HL-60 (cell line): ENCODE results near the gene UCN2.
"Not testable (repeated sequence)": the region's sequence is repeated elsewhere in the genome, so short reads cannot be mapped to it uniquely, and the experiment has no call there.

Experiments used
- DNase-seq, 2 experiments: peaks; one replicate each; pipeline ENCODE4 v3.0.0-alpha.2; 2010 to 2020; ENCODE audit warnings: low read depth in 1 of 2, low spot score in 1 of 2
- H3K27ac ChIP-seq: fragments of 250-450 bp; sonication (Bioruptor Pico); replicated peaks from 2 replicates; pipeline ENCODE4 v1.5.1; 2020; ENCODE audit warnings: mild to moderate bottlenecking, moderate library complexity
- H3K27me3 ChIP-seq: fragments of 250-450 bp; sonication (Bioruptor Pico); 2 replicates; pipeline ENCODE4 v1.5.1; 2021; ENCODE audit warnings: mild to moderate bottlenecking, moderate library complexity; ENCODE audit not compliant: insufficient read depth, poor library complexity, severe bottlenecking
- H3K4me3 ChIP-seq: replicated peaks from 2 replicates; pipeline ENCODE4 v1.5.1; 2011; ENCODE audit warnings: mild to moderate bottlenecking, control low read depth, low read length; ENCODE audit not compliant: insufficient read depth
- GABPA ChIP-seq: IDR thresholded peaks from 2 replicates; pipeline ENCODE4 v1.6.1; 2012; ENCODE audit warnings: low read depth
- POLR2AphosphoS5 ChIP-seq: IDR thresholded peaks from 2 replicates; pipeline ENCODE4 v1.6.1; 2012; ENCODE audit warnings: low read depth
- SPI1 ChIP-seq: IDR thresholded peaks from 2 replicates; pipeline ENCODE4 v1.6.1; 2012; ENCODE audit warnings: low read depth, mild to moderate bottlenecking, borderline replicate concordance
- TF ChIP-seq, protein P1 (sequence below): IDR thresholded peaks from 2 replicates; pipeline ENCODE4 v1.6.1; 2012; ENCODE audit warnings: low read depth; ENCODE audit not compliant: insufficient replicate concordance
- TF ChIP-seq, protein P2 (sequence below): IDR thresholded peaks from one replicate; pipeline ENCODE4 v1.5.1; 2011; ENCODE audit warnings: low read length, control low read depth, inconsistent platforms; ENCODE audit not compliant: insufficient read depth

The UCN2 gene

DNA sequence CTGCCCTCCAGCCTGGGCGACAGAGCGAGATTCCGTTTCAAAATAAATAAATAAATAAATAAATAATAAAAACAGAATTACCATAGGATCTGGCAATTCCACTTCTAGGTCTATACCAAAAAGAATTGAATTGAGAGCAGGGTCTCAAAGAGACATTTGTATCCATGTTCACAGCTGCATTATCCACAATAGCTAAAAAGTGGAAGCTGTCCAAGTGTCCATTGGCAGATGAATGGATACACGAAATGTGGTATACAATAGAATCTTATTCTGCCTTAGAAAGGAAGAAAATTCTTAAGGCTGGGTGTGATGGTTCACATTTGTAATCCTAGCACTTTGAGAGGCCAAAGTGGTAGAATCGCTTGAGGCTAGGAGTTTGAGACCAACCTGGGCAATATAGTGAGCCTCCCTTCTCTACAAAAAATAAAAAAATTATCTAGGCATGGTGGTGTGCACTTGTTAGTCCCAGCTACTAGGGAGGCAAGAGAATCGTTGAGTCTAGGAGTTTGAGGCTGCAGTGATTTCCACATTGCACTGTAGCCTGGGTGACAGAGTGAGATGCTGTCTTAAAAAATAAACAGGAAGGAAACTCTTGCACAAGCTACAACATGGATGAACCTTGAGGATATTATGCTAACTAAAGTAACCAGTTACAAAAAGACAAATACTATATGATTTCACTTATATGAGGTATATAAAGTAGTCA, 31.2 kb downstream of the UCN2 start:
- TF ChIP-seq, protein P1, sequence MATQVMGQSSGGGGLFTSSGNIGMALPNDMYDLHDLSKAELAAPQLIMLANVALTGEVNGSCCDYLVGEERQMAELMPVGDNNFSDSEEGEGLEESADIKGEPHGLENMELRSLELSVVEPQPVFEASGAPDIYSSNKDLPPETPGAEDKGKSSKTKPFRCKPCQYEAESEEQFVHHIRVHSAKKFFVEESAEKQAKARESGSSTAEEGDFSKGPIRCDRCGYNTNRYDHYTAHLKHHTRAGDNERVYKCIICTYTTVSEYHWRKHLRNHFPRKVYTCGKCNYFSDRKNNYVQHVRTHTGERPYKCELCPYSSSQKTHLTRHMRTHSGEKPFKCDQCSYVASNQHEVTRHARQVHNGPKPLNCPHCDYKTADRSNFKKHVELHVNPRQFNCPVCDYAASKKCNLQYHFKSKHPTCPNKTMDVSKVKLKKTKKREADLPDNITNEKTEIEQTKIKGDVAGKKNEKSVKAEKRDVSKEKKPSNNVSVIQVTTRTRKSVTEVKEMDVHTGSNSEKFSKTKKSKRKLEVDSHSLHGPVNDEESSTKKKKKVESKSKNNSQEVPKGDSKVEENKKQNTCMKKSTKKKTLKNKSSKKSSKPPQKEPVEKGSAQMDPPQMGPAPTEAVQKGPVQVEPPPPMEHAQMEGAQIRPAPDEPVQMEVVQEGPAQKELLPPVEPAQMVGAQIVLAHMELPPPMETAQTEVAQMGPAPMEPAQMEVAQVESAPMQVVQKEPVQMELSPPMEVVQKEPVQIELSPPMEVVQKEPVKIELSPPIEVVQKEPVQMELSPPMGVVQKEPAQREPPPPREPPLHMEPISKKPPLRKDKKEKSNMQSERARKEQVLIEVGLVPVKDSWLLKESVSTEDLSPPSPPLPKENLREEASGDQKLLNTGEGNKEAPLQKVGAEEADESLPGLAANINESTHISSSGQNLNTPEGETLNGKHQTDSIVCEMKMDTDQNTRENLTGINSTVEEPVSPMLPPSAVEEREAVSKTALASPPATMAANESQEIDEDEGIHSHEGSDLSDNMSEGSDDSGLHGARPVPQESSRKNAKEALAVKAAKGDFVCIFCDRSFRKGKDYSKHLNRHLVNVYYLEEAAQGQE, result no peak
- TF ChIP-seq GABPA, result no peak
- TF ChIP-seq, protein P2, sequence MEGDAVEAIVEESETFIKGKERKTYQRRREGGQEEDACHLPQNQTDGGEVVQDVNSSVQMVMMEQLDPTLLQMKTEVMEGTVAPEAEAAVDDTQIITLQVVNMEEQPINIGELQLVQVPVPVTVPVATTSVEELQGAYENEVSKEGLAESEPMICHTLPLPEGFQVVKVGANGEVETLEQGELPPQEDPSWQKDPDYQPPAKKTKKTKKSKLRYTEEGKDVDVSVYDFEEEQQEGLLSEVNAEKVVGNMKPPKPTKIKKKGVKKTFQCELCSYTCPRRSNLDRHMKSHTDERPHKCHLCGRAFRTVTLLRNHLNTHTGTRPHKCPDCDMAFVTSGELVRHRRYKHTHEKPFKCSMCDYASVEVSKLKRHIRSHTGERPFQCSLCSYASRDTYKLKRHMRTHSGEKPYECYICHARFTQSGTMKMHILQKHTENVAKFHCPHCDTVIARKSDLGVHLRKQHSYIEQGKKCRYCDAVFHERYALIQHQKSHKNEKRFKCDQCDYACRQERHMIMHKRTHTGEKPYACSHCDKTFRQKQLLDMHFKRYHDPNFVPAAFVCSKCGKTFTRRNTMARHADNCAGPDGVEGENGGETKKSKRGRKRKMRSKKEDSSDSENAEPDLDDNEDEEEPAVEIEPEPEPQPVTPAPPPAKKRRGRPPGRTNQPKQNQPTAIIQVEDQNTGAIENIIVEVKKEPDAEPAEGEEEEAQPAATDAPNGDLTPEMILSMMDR, result no peak
- DNase-seq, result peak in 1 of 2 experiments; percentile 12
- H3K4me3 ChIP-seq, result no peak overlapping the region
- H3K27ac ChIP-seq, result no peak overlapping the region
- no peaks in the 10 kb centered on the region for H3K27me3 ChIP-seq

DNA sequence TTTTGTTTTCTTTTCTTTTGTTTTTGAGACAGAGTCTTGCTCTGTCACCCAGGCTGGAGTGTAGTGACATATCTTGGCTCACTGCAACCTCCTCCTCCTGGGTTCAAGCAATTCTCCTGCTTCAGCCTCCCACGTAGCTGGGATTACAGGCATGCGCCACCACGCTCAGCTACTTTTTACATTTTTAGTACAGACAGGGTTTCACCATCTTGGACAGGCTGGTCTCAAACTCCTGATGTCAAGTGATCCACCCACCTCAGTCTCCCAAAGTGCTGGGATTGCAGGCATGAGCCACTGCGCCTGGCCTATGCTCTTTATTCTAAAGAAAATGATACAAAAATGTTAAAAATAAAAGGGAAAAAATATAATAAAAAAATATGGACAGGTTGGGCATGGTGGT, 32.9 kb downstream of the UCN2 start:
- not testable (repeated sequence) for H3K4me3 ChIP-seq, H3K27me3 ChIP-seq, DNase-seq, H3K27ac ChIP-seq

DNA sequence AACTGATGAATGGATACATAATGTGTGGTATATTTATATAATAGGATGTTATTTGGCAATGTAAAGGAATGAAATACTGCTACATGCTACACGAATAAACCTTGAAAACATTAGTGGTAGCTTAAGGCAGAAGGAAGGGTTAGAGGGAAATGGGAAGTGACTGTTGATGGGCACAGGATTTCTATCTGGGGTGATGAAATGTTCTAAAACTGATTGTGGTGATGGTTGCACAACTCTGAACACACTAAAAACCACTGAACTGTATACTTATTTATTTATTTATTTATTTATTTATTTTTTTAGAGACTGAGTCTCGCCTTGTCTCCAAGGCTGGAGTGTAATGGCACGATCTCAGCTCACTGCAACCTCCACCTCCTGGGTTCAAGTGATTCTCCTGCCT, 34.8 kb downstream of the UCN2 start:
- Histone ChIP-seq H3K4me3 (no peak overlapping the region), H3K27me3 (no peaks in the 10 kb centered on the region), H3K27ac (peak overlapping the region; percentile 10)
- DNase-seq, result peak; percentile 58 to 73
- TF ChIP-seq SPI1 (peak; percentile 92), GABPA (no peak), POLR2AphosphoS5 (peak; percentile 55; the same call in 1 of the 2 replicates)
- TF ChIP-seq, protein P2, result no peak
- TF ChIP-seq, protein P1, result no peak

DNA sequence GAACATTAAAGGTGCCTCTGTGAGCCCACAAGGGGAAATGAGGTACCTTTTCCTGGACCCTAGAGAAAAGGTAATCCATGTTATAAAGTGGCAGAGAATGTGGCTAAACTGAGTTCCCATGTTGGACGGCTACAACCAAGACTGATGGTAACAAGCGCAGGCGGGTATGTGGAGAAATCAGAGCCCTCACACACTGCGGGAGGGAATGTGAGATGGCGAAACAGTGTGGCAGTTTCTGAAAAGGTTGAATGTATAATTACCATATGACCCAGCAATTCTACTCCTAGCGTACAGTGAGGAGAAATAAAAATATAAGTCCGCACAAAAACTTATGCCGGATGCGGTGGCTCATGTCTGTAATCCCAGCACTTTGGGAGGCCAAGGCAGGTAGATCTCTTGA, 35.5 kb downstream of the UCN2 start:
- peak overlapping the region; percentile 10; the same call in 1 of the 2 replicates for H3K27ac ChIP-seq
- no peak overlapping the region for H3K4me3 ChIP-seq
- TF ChIP-seq SPI1 (no peak), GABPA (no peak), POLR2AphosphoS5 (no peak)
- TF ChIP-seq, protein P2, result no peak
- TF ChIP-seq, protein P1, result no peak
- peak in 1 of 2 experiments; percentile 75 for DNase-seq
- H3K27me3 ChIP-seq, result no peaks in the 10 kb centered on the region
